ENCODE results near the gene BRD7. TPM values are rescaled to one million over a fixed set of nuclear protein-coding genes. Genes with fewer than 3 reads are reported as not detected.

The BRD7 gene
- total and polyA plus RNA-seq, 2 of the 4 experiments (the other 2 are of a cell fraction), result 24.8 to 29.9 TPM

DNA sequence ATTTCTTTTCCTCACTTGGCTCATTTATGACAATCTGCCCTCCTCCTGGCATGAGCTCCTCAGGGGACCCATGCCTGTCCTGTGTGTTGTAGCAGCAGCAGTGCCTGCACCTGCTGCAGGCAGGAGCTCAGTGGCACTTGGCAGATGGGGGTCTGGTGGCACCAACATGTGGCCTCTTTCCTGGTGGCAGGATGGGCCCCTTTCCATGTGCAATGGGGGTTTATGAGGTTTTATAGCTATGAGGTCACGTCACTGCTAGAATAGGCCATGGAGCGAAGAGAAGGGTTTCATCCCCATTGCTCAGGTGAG is 95.5 kb downstream of the BRD7 start:
- ATAC-seq (ENCODE audit: low read depth), result no peak
- H3K4me1 ChIP-seq (ENCODE audit: control insufficient read depth, insufficient read depth, low read length), result no peaks in the 10 kb centered on the region
- in situ Hi-C loops (cut with MboI; ENCODE audit: low sequenced_read_pairs), result no loop called here
- DNase-seq, result no peak
- H2AK5ac ChIP-seq (ENCODE audit: low read depth, low read length), result no peak overlapping the region
- dilution Hi-C loops (cut with HindIII; ENCODE audit: low sequenced_read_pairs, unreplicated experiment), result no loop called here
- H3K36me3 ChIP-seq (ENCODE audit: control insufficient read depth, insufficient read depth, low read length), result peaks cover 2% of the 10 kb centered on the region; the same call in 1 of the 2 replicates
- H3K9me3 ChIP-seq (ENCODE audit: control insufficient read depth, insufficient read depth, low read length), result no peaks in the 10 kb centered on the region
- no peak for TF ChIP-seq FOS (IDR thresholded peaks at IDR 0.05; ENCODE audit: low read depth, low read length)
- no peak for TF ChIP-seq MXI1 (IDR thresholded peaks at IDR 0.05; ENCODE audit: borderline replicate concordance, low read depth, low read length)
- TF ChIP-seq RAD21 (IDR thresholded peaks at IDR 0.05; ENCODE audit: low read length), result no peak
- TF ChIP-seq MAFK (IDR thresholded peaks at IDR 0.05; ENCODE audit: low read depth, low read length), result no peak
- TF ChIP-seq POLR2A (IDR thresholded peaks at IDR 0.05; ENCODE audit: low read depth, low read length), result no peak
- no peak for TF ChIP-seq RFX5 (IDR thresholded peaks at IDR 0.05; ENCODE audit: low read depth, low read length)
- TF ChIP-seq NFE2L2 (IDR thresholded peaks at IDR 0.05; ENCODE audit: low read depth, low read length), result no peak
- TF ChIP-seq BHLHE40 (IDR thresholded peaks at IDR 0.05; ENCODE audit: low read depth, low read length), result no peak
- no peak for TF ChIP-seq MAZ (IDR thresholded peaks at IDR 0.05; ENCODE audit: borderline replicate concordance, low read depth, low read length)
- no peak for TF ChIP-seq USF2 (IDR thresholded peaks at IDR 0.05; ENCODE audit: low read depth, low read length)
- H3K27ac ChIP-seq (ENCODE audit: insufficient read depth, low read length), result no peak overlapping the region
- no peak overlapping the region for H4K8ac ChIP-seq (ENCODE audit: low read depth in 2 of 2, low read length in 2 of 2)
- no peak overlapping the region for H3K4me2 ChIP-seq (ENCODE audit: low read depth, low read length)
- no peak overlapping the region for H2AFZ ChIP-seq (replicated peaks; ENCODE audit: low read length, poor library complexity)
- H3K79me1 ChIP-seq (ENCODE audit: low read depth in 1 of 2, low read length in 2 of 2), result peaks cover 10 to 39% of the 10 kb centered on the region in 2 experiments
- H3K18ac ChIP-seq (ENCODE audit: low read depth, low read length), result no peak overlapping the region
- no peak overlapping the region for H3K4ac ChIP-seq (ENCODE audit: low read depth, low read length)
- H2BK15ac ChIP-seq (ENCODE audit: low read depth, low read length), result no peak overlapping the region
- BruUV-seq (replicated peaks), result no TSS peak
- H4K5ac ChIP-seq (ENCODE audit: low read depth, low read length), result no peak overlapping the region
- no peak overlapping the region for H2BK120ac ChIP-seq (ENCODE audit: low read depth, low read length)
- H3K27me3 ChIP-seq (ENCODE audit: control insufficient read depth, insufficient read depth, low read length), result no peaks in the 10 kb centered on the region
- ChIA-PET POLR2A (ENCODE audit: unreplicated experiment) (no interaction called here), CTCF (no interaction called here)
- H2AK9ac ChIP-seq (replicated peaks; ENCODE audit: low read depth, low read length, poor library complexity), result no peak overlapping the region
- H4K91ac ChIP-seq (ENCODE audit: insufficient read depth, low read depth, low read length), result no peak overlapping the region
- no peak overlapping the region for H3K23ac ChIP-seq (ENCODE audit: low read depth, low read length)
- no CpG with 5 or more reads among the region's 2 CpGs for WGBS, 2 experiments (ENCODE audit: extremely low coverage in 2 of 2, insufficient read length in 1 of 2)
- intact Hi-C loops (cut with micrococcal nuclease), result no loop called here
- no peak overlapping the region for H2BK5ac ChIP-seq (ENCODE audit: low read depth, low read length, poor library complexity, severe bottlenecking)
- H3K56ac ChIP-seq (ENCODE audit: extremely low read depth, insufficient read depth, low read length), result no peak overlapping the region
- H4K20me1 ChIP-seq (ENCODE audit: insufficient read depth, low read length), result peaks cover 7% of the 10 kb centered on the region; the same call in 1 of the 2 replicates
- no peaks in the 10 kb centered on the region for H3K9me1 ChIP-seq (ENCODE audit: insufficient read depth, low read length)
- H3K14ac ChIP-seq (replicated peaks; ENCODE audit: low read depth, low read length), result no peak overlapping the region
- no peak overlapping the region for H2BK20ac ChIP-seq (ENCODE audit: low read depth, low read length)
- no peak overlapping the region for H3K9ac ChIP-seq (ENCODE audit: low read depth, low read length)
- H3K4me3 ChIP-seq (ENCODE audit: insufficient read depth, low read depth, low read length), result no peak overlapping the region

All from IMR-90 (cell line).